GM18870 (cell line): ENCODE results near the gene SRSF10.
A peak's percentile ranks its signal among the peaks of the same experiment; 100 is the strongest.
"Not testable (repeated sequence)": the region's sequence is repeated elsewhere in the genome, so short reads cannot be mapped to it uniquely, and the experiment has no call there.

Experiments used
- ATAC-seq: cut with Tn5 transposase; IDR thresholded peaks from one replicate; pipeline ENCODE4 v1.9.1; 2021; ENCODE audit warnings: moderate library complexity; ENCODE audit not compliant: unreplicated experiment

SRSF10 gene

GRCh38 chr1:23979881-23980727 is at the start of gene SRSF10:
Gene SRSF10, minus strand, starts transcription at chr1:23980327. Its CDS starts 72 bp downstream, at chr1:23980255.
- ATAC-seq: peak; percentile 79

- no peak for ATAC-seq
These were observed 47.8 kb upstream of the SRSF10 start for GRCh38 chr1:24027838-24028468.

GRCh38 chr1:24022581-24023361 is 42.6 kb upstream of the SRSF10 start:
- no peak for ATAC-seq

- no peak for ATAC-seq
These were observed 41.5 kb upstream of the SRSF10 start for GRCh38 chr1:24021403-24022266.

- no peak for ATAC-seq
These were observed 40.3 kb upstream of the SRSF10 start for GRCh38 chr1:24020470-24020869.

- no peak for ATAC-seq
These were observed 39.9 kb upstream of the SRSF10 start for GRCh38 chr1:24020025-24020424.

GRCh38 chr1:24018611-24019580 is 38.8 kb upstream of the SRSF10 start:
- no peak for ATAC-seq

- ATAC-seq: no peak
These were observed 35.4 kb upstream of the SRSF10 start for GRCh38 chr1:24015221-24016210.

GRCh38 chr1:24012878-24013277 is 32.8 kb upstream of the SRSF10 start:
- not testable (repeated sequence) for ATAC-seq

GRCh38 chr1:24010650-24011049 is 30.5 kb upstream of the SRSF10 start:
- ATAC-seq: no peak

GRCh38 chr1:24009406-24009805 is 29.3 kb upstream of the SRSF10 start:
- no peak for ATAC-seq

- ATAC-seq: not testable (repeated sequence)
These were observed 28.6 kb upstream of the SRSF10 start for GRCh38 chr1:24008574-24009184.

GRCh38 chr1:24007079-24007478 is 27.0 kb upstream of the SRSF10 start:
- ATAC-seq: no peak

GRCh38 chr1:24005163-24005562 is 25.0 kb upstream of the SRSF10 start:
- no peak for ATAC-seq

GRCh38 chr1:24004132-24004531 is 24.0 kb upstream of the SRSF10 start:
- ATAC-seq: no peak

GRCh38 chr1:24003331-24003972 is 23.3 kb upstream of the SRSF10 start:
- no peak for ATAC-seq

GRCh38 chr1:24002695-24003094 is 22.6 kb upstream of the SRSF10 start:
- no peak for ATAC-seq
